GM12874 (cell line): ENCODE data around the gene ALAS2.

Experiments
- TF ChIP-seq, protein P1 (sequence below): IDR thresholded peaks from 2 replicates; pipeline ENCODE4 v1.5.1; 2011; ENCODE audit warnings: low read depth, mild to moderate bottlenecking, control low read depth, low read length, moderate library complexity; ENCODE audit not compliant: insufficient read depth

Gene ALAS2, protein sequence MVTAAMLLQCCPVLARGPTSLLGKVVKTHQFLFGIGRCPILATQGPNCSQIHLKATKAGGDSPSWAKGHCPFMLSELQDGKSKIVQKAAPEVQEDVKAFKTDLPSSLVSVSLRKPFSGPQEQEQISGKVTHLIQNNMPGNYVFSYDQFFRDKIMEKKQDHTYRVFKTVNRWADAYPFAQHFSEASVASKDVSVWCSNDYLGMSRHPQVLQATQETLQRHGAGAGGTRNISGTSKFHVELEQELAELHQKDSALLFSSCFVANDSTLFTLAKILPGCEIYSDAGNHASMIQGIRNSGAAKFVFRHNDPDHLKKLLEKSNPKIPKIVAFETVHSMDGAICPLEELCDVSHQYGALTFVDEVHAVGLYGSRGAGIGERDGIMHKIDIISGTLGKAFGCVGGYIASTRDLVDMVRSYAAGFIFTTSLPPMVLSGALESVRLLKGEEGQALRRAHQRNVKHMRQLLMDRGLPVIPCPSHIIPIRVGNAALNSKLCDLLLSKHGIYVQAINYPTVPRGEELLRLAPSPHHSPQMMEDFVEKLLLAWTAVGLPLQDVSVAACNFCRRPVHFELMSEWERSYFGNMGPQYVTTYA

DNA sequence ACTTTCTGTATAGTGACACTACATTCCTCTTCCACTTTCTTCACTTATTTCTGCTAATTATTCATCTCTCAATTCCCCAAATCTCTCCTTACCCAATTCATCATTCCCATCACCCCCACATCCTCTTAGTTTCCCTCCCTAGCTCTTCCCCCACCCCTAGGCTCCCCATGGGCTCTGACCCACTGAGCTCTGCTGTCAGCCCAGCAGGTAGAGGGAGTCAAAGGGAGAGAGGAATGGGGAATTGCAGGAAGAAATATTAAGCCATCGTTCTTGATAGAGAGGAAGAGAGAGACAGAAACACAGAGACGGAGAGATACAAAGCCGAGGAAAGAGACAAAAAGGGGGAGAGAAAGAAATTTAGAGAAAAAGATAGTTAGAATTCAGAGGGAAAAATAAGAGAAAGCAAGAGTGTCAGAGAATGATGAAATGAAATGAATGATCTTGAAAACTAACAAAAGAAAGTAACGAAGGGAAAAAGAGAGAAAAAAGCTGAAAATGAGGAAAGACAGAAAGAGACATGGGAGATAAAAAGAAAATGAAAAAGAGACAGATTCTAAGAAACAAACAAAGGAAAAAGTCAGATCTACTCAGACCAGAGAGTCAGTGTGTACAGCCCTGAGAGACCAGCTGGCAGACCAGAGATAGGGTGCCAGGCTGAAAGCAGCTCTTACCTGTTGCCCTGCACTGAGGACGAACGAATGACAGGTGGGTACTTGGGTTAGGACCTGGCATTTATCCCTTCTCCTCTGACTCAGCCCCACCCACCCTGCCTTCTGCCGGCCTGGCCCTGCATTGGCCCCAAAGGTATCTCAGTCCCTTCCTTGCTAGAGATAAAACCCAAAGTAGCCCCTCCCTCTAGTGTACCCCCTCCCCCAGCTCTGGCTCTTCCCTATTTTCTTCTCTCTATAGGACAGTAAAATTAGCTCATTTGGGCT, at the start of gene ALAS2:
TSS of gene ALAS2 (minus strand) at position 707 of the 935 bp plus-strand sequence. CDS start 4,977 bp downstream, outside the sequence.
- TF ChIP-seq, protein P1, sequence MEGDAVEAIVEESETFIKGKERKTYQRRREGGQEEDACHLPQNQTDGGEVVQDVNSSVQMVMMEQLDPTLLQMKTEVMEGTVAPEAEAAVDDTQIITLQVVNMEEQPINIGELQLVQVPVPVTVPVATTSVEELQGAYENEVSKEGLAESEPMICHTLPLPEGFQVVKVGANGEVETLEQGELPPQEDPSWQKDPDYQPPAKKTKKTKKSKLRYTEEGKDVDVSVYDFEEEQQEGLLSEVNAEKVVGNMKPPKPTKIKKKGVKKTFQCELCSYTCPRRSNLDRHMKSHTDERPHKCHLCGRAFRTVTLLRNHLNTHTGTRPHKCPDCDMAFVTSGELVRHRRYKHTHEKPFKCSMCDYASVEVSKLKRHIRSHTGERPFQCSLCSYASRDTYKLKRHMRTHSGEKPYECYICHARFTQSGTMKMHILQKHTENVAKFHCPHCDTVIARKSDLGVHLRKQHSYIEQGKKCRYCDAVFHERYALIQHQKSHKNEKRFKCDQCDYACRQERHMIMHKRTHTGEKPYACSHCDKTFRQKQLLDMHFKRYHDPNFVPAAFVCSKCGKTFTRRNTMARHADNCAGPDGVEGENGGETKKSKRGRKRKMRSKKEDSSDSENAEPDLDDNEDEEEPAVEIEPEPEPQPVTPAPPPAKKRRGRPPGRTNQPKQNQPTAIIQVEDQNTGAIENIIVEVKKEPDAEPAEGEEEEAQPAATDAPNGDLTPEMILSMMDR: no peak

GRCh38 chrX:55074851-55075467, 44.2 kb upstream of the ALAS2 start, which contains the start of gene PAGE2B:
PAGE2B (plus strand) TSS chrX:55075030; CDS start chrX:55076042, 1,012 bp downstream.
- TF ChIP-seq, protein P1: no peak

- TF ChIP-seq, protein P1: no peak
These were observed 41.5 kb upstream of the ALAS2 start for GRCh38 chrX:55072286-55072685.

DNA sequence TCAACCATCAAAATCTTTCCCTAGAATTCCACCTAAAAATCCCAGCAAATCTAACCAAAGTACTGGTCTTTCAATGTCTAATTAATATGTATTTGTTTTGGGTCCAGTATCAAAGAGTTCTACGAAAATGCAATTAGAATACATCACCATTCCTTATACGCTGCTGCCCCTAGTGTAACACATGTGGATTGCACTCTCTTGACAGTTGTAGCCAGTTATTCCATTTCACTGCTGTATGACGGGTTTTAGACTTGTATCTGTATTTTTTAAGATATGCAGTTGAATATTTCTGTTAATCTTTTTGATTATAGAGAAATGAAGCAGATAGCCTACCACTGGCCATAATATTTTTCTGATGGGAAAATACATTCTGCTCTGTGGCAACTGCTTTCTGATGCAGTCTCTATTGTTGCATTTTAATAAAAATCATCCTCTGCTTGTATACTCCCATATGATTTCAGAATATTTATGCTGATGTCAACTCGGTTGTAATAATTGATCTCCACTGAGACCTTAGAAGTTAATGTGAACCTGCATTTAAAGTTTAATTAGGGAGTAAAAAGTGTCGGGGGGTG, 27.0 kb upstream of the ALAS2 start:
- TF ChIP-seq, protein P1: peak; percentile 50; the same call in 1 of the 2 replicates

DNA sequence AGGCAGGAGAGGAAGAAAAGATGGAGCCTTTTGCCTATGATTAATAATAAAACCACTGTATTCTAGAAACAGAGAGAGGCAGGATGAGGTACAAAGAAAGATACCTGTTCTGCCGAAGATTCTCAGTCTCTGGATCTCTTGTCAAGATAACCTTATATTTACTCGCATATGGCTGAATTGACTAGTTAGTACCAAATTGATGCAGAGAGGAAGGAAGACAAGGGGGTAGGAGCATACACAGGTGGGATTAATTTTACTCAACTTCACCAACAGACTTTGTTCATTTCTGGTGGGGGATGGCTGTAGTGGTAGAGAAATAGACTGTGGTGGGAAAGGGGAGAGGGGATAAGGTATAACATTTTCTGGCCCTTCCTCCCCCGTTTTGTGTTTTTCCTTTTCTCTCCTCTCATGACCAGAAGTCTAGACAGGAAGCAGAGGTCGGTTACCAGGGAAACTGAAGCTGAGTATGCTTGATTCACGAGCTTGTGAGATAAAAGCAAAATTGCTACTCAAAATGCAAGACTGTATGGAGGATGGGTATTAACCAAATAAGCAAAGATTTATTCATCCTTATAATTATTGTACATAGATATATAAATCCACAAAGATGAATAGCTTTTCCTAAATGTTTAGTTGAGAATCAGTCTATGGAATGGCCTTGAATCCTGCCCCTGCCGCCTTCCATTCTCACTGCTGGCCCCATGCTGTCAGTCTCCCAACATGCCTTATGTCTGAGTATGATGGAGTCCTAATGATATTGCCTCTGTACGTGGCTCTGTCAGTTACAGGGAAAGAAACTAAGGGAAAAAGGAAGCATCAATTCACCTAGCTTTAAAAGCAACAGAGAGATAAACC, 26.3 kb upstream of the ALAS2 start:
- TF ChIP-seq, protein P1: no peak

DNA sequence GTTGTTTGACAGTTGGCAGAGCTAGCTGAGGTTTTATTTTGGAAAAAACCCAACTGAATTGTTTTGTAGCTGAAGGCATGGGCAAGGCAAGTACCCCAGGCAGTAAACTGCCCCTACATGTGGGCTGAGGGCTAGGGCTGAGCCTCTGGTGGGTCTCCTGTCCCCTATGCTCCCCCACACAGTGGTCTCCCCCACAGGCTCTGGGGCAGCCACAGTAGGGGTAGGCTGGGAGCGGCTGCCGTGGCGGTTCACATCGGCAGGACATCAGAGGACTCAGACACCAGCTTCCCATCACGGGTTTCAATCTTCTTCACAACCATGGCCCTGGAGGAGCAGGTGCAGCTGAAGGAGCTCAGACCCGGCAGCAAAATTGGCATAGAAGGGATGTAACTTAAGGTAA, 10.7 kb upstream of the ALAS2 start:
- TF ChIP-seq, protein P1: no peak
